IMR-90 (cell line): ENCODE data around the gene RARRES2. TPM values are rescaled to one million over a fixed set of nuclear protein-coding genes. Genes with fewer than 3 reads are reported as not detected.
"Not testable (repeated sequence)": the region's sequence is repeated elsewhere in the genome, so short reads cannot be mapped to it uniquely, and the experiment has no call there.

Experiments
- ATAC-seq: fragments of 200-7000 bp; cut with Tn5 transposase; 2 replicates; pipeline ENCODE4 v1.9.1; 2020; ENCODE audit warnings: low read depth, mild to moderate bottlenecking, moderate library complexity
- BruUV-seq: library from RNA; stranded (reverse); fragments of 400-500 nt; replicated peaks from 2 replicates; lab custom pipeline; 2021; lab: Mats Ljungman, UMichigan
- CTCF ChIA-PET: fragments of 300-600 bp; formaldehyde crosslinking; extraction: SDS; loops from one replicate; lab custom pipeline; 2021; ENCODE audit warnings: antibody characterized with exemption; lab: Yijun Ruan, JAX
- POLR2A ChIA-PET: fragments of 300-600 bp; sonication (Branson Sonifier 250); formaldehyde crosslinking; loops from one replicate; lab custom pipeline; 2022; ENCODE audit warnings: antibody characterized with exemption; ENCODE audit not compliant: unreplicated experiment; lab: Charles Lee
- DNase-seq: peaks from one replicate; pipeline ENCODE4 v3.0.0; 2013
- H2AFZ ChIP-seq: replicated peaks from 2 replicates; pipeline ENCODE3; 2013; ENCODE audit warnings: low read length, mild to moderate bottlenecking; ENCODE audit not compliant: poor library complexity
- H2AK5ac ChIP-seq: 2 replicates; pipeline ENCODE4 v1.6.1; 2013; ENCODE audit warnings: low read depth, low read length, inconsistent platforms
- H2AK9ac ChIP-seq: replicated peaks from 2 replicates; pipeline ENCODE3; 2013; ENCODE audit warnings: mild to moderate bottlenecking, low read depth, low read length, moderate library complexity; ENCODE audit not compliant: poor library complexity
- H2BK120ac ChIP-seq: 2 replicates; pipeline ENCODE4 v1.6.1; 2013; ENCODE audit warnings: low read depth, low read length, inconsistent platforms
- H2BK15ac ChIP-seq: 3 replicates; pipeline ENCODE4 v1.6.1; 2013; ENCODE audit warnings: low read depth, low read length, inconsistent platforms
- H2BK20ac ChIP-seq: 2 replicates; pipeline ENCODE4 v1.6.1; 2013; ENCODE audit warnings: low read depth, mild to moderate bottlenecking, inconsistent platforms, low read length, moderate library complexity
- H2BK5ac ChIP-seq: 2 replicates; pipeline ENCODE4 v1.6.1; 2013; ENCODE audit warnings: mild to moderate bottlenecking, low read depth, low read length, inconsistent platforms; ENCODE audit not compliant: poor library complexity, severe bottlenecking
- H3K14ac ChIP-seq: replicated peaks from 2 replicates; pipeline ENCODE4 v1.6.1; 2013; ENCODE audit warnings: low read depth, low read length, inconsistent platforms
- H3K18ac ChIP-seq: 2 replicates; pipeline ENCODE4 v1.6.1; 2013; ENCODE audit warnings: low read depth, low read length, control low read depth
- H3K23ac ChIP-seq: 2 replicates; pipeline ENCODE4 v1.6.1; 2013; ENCODE audit warnings: low read depth, low read length, inconsistent platforms
- H3K27ac ChIP-seq: 2 replicates; pipeline ENCODE4 v1.5.1; 2013; ENCODE audit warnings: mild to moderate bottlenecking, control low read depth, low read length; ENCODE audit not compliant: insufficient read depth
- H3K27me3 ChIP-seq: 2 replicates; pipeline ENCODE4 v1.6.1; 2013; ENCODE audit warnings: low read length; ENCODE audit not compliant: control insufficient read depth, insufficient read depth
- H3K36me3 ChIP-seq: 2 replicates; pipeline ENCODE4 v1.6.1; 2013; ENCODE audit warnings: low read length, mixed read lengths; ENCODE audit not compliant: control insufficient read depth, insufficient read depth
- H3K4ac ChIP-seq: 2 replicates; pipeline ENCODE4 v1.6.1; 2013; ENCODE audit warnings: low read depth, low read length, inconsistent platforms
- H3K4me1 ChIP-seq: 2 replicates; pipeline ENCODE4 v1.6.1; 2013; ENCODE audit warnings: low read length, mixed read lengths; ENCODE audit not compliant: control insufficient read depth, insufficient read depth
- H3K4me2 ChIP-seq: 2 replicates; pipeline ENCODE4 v1.6.1; 2013; ENCODE audit warnings: low read depth, mild to moderate bottlenecking, control low read depth, low read length, moderate library complexity
- H3K4me3 ChIP-seq: 2 replicates; pipeline ENCODE4 v1.5.1; 2013; ENCODE audit warnings: low read depth, mild to moderate bottlenecking, control low read depth, low read length, moderate library complexity; ENCODE audit not compliant: insufficient read depth
- H3K56ac ChIP-seq: 2 replicates; pipeline ENCODE4 v1.6.1; 2013; ENCODE audit warnings: low read length, inconsistent platforms; ENCODE audit not compliant: insufficient read depth; ENCODE audit errors: extremely low read depth
- H3K79me1 ChIP-seq, 2 experiments: 2 replicates each; pipeline ENCODE4 v1.6.1; 2013; ENCODE audit warnings: low read length in 2 of 2, inconsistent platforms in 1 of 2, low read depth in 1 of 2
- H3K9ac ChIP-seq: 2 replicates; pipeline ENCODE4 v1.6.1; 2013; ENCODE audit warnings: low read depth, low read length, control low read depth
- H3K9me1 ChIP-seq: 2 replicates; pipeline ENCODE4 v1.6.1; 2013; ENCODE audit warnings: low read length, inconsistent platforms; ENCODE audit not compliant: insufficient read depth
- H3K9me3 ChIP-seq: 2 replicates; pipeline ENCODE4 v1.6.1; 2013; ENCODE audit warnings: low read length; ENCODE audit not compliant: control insufficient read depth, insufficient read depth
- H4K20me1 ChIP-seq: 2 replicates; pipeline ENCODE4 v1.6.1; 2013; ENCODE audit warnings: low read length, inconsistent platforms; ENCODE audit not compliant: insufficient read depth
- H4K5ac ChIP-seq: 2 replicates; pipeline ENCODE4 v1.6.1; 2013; ENCODE audit warnings: mild to moderate bottlenecking, low read depth, low read length, control low read depth
- H4K8ac ChIP-seq, 2 experiments: 2 replicates each; pipeline ENCODE4 v1.6.1; 2013; ENCODE audit warnings: low read depth in 2 of 2, low read length in 2 of 2, control low read depth in 1 of 2, inconsistent platforms in 1 of 2
- H4K91ac ChIP-seq: 2 replicates; pipeline ENCODE4 v1.6.1; 2013; ENCODE audit warnings: low read depth, low read length, inconsistent platforms; ENCODE audit not compliant: insufficient read depth
- WGBS, 2 experiments: methylation state at CpG; one replicate each; pipeline versions ENCODE4 v1.1.5 to v1.1.7; 2013; ENCODE audit warnings: missing lambda C conversion rate in 2 of 2; ENCODE audit not compliant: insufficient read length in 1 of 2; ENCODE audit errors: extremely low coverage in 2 of 2; 5-methylcytosine and 5-hydroxymethylcytosine counted together
- dilution Hi-C: fragments of 300-500 bp; cut with HindIII; formaldehyde crosslinking; loops from one replicate; pipeline ENCODE4 v1.14.3; 2018; ENCODE audit warnings: low sequenced_read_pairs; ENCODE audit not compliant: unreplicated experiment
- in situ Hi-C: fragments of 300-500 bp; cut with MboI; formaldehyde crosslinking; loops from 3 replicates; pipeline ENCODE4 v1.14.3; 2019; ENCODE audit warnings: low sequenced_read_pairs, inconsistent platforms, mixed read lengths
- intact Hi-C: fragments of 100-400 bp; cut with micrococcal nuclease; formaldehyde crosslinking; loops from 2 replicates; pipeline ENCODE4 v1.10.0; 2022
- polyA plus RNA-seq, 3 experiments: library from polyadenylated mRNA; depleted of rRNA; stranded (reverse); fragments of >200 nt; gene quantifications; 2 replicates each; pipeline ENCODE4 v1.2.3, GENCODE V29; 2012; ENCODE audit warnings: low replicate concordance in 1 of 3
- total RNA-seq: library from RNA; depleted of rRNA; stranded (reverse); fragments of >200 nt; gene quantifications from 2 replicates; pipeline ENCODE4 v1.2.3, GENCODE V29; 2012

RARRES2 gene
- total and polyA plus RNA-seq, 2 of the 4 experiments (the other 2 are of a cell fraction) = 1.6 TPM; not detected in 1

- ATAC-seq, H3K4me1 ChIP-seq, H3K23ac ChIP-seq, dilution Hi-C loops, H3K79me1 ChIP-seq, H3K9me3 ChIP-seq, H3K4me2 ChIP-seq, H3K56ac ChIP-seq, H3K14ac ChIP-seq, H2AK9ac ChIP-seq, POLR2A ChIA-PET, H3K36me3 ChIP-seq, H4K91ac ChIP-seq, H4K8ac ChIP-seq, H4K5ac ChIP-seq, H2BK120ac ChIP-seq, H3K9me1 ChIP-seq, DNase-seq, H2BK20ac ChIP-seq, BruUV-seq, CTCF ChIA-PET, H2BK5ac ChIP-seq, H3K9ac ChIP-seq, H3K27ac ChIP-seq, intact Hi-C loops, H2BK15ac ChIP-seq, H4K20me1 ChIP-seq, H2AK5ac ChIP-seq, H2AFZ ChIP-seq, in situ Hi-C loops, H3K4ac ChIP-seq, H3K27me3 ChIP-seq, H3K18ac ChIP-seq, H3K4me3 ChIP-seq: not testable (repeated sequence)
Observed at GRCh38 chr7:150297978-150298377, 43.5 kb downstream of the RARRES2 start.

- H2BK120ac ChIP-seq, H3K4me3 ChIP-seq, H3K4ac ChIP-seq, H3K56ac ChIP-seq, in situ Hi-C loops, dilution Hi-C loops, DNase-seq, H4K91ac ChIP-seq, H3K14ac ChIP-seq, H3K23ac ChIP-seq, H2BK5ac ChIP-seq, H3K9me1 ChIP-seq, H2AK5ac ChIP-seq, H3K27me3 ChIP-seq, CTCF ChIA-PET, H4K5ac ChIP-seq, H4K8ac ChIP-seq, H3K4me2 ChIP-seq, H3K9ac ChIP-seq, H2BK20ac ChIP-seq, H3K18ac ChIP-seq, H4K20me1 ChIP-seq, H2AK9ac ChIP-seq, H2AFZ ChIP-seq, H3K4me1 ChIP-seq, H3K9me3 ChIP-seq, POLR2A ChIA-PET, H2BK15ac ChIP-seq, ATAC-seq, H3K36me3 ChIP-seq, BruUV-seq, H3K27ac ChIP-seq, intact Hi-C loops, H3K79me1 ChIP-seq: not testable (repeated sequence)
- WGBS, 2 experiments = no CpG with 5 or more reads among the region's 10 CpGs
Observed at GRCh38 chr7:150296802-150297201, 44.6 kb downstream of the RARRES2 start.
